IPS-18c (cell line): Measurements from ENCODE around the gene MB21D2.

ENCODE experiments used
- H3K4me3 ChIP-seq: 2 replicates; pipeline ENCODE4 v1.7.0; 2013; ENCODE audit warnings: low read depth, mild to moderate bottlenecking, low read length, moderate library complexity; ENCODE audit not compliant: insufficient read depth
- H3K9me3 ChIP-seq: one replicate; pipeline ENCODE4 v1.6.1; 2013; ENCODE audit warnings: mild to moderate bottlenecking, low read length, moderate library complexity; ENCODE audit not compliant: control insufficient read depth, insufficient read depth

The MB21D2 gene

GRCh38 chr3:192833177-192833890 is 84.3 kb downstream of the MB21D2 start:
- H3K4me3 ChIP-seq = no peak overlapping the region
- H3K9me3 ChIP-seq = no peaks in the 10 kb centered on the region

GRCh38 chr3:192831801-192832347 is 85.8 kb downstream of the MB21D2 start:
- no peak overlapping the region for H3K4me3 ChIP-seq
- H3K9me3 ChIP-seq = no peaks in the 10 kb centered on the region

- H3K4me3 ChIP-seq = no peak overlapping the region
- no peaks in the 10 kb centered on the region for H3K9me3 ChIP-seq
These were observed 86.5 kb downstream of the MB21D2 start for GRCh38 chr3:192831111-192831644.

GRCh38 chr3:192830291-192831110 is 87.2 kb downstream of the MB21D2 start:
- no peaks in the 10 kb centered on the region for H3K9me3 ChIP-seq
- no peak overlapping the region for H3K4me3 ChIP-seq

- no peaks in the 10 kb centered on the region for H3K9me3 ChIP-seq
- no peak overlapping the region for H3K4me3 ChIP-seq
These were observed 89.6 kb downstream of the MB21D2 start for GRCh38 chr3:192827863-192828594.

- Histone ChIP-seq H3K4me3 (no peak overlapping the region), H3K9me3 (no peaks in the 10 kb centered on the region)
These were observed 90.4 kb downstream of the MB21D2 start for GRCh38 chr3:192827208-192827607.

- H3K4me3 ChIP-seq = no peak overlapping the region
- H3K9me3 ChIP-seq = no peaks in the 10 kb centered on the region
These were observed 91.2 kb downstream of the MB21D2 start for GRCh38 chr3:192826214-192827006.

GRCh38 chr3:192825657-192826200 is 91.9 kb downstream of the MB21D2 start:
- no peak overlapping the region for H3K4me3 ChIP-seq

GRCh38 chr3:192825216-192825615 is 92.4 kb downstream of the MB21D2 start:
- H3K4me3 ChIP-seq = no peak overlapping the region
- H3K9me3 ChIP-seq = no peaks in the 10 kb centered on the region

More at GRCh38 chr3:192825657-192826200, 91.9 kb downstream of the MB21D2 start:
- H3K9me3 ChIP-seq = no peaks in the 10 kb centered on the region

- H3K4me3 ChIP-seq = no peak overlapping the region
- H3K9me3 ChIP-seq = no peaks in the 10 kb centered on the region
These were observed 93.3 kb downstream of the MB21D2 start for GRCh38 chr3:192824313-192824712.

- no peak overlapping the region for H3K4me3 ChIP-seq
These were observed 96.5 kb downstream of the MB21D2 start for GRCh38 chr3:192821161-192821560.

GRCh38 chr3:192820161-192820560 is 97.5 kb downstream of the MB21D2 start:
- no peaks in the 10 kb centered on the region for H3K9me3 ChIP-seq
- no peak overlapping the region for H3K4me3 ChIP-seq

More at GRCh38 chr3:192821161-192821560, 96.5 kb downstream of the MB21D2 start:
- H3K9me3 ChIP-seq = no peaks in the 10 kb centered on the region

- H3K9me3 ChIP-seq = no peaks in the 10 kb centered on the region
These were observed 98.6 kb downstream of the MB21D2 start for GRCh38 chr3:192819001-192819569.

GRCh38 chr3:192818126-192818525 is 99.5 kb downstream of the MB21D2 start:
- Histone ChIP-seq H3K9me3 (no peaks in the 10 kb centered on the region), H3K4me3 (no peak overlapping the region)

More at GRCh38 chr3:192819001-192819569, 98.6 kb downstream of the MB21D2 start:
- no peak overlapping the region for H3K4me3 ChIP-seq

GRCh38 chr3:192817506-192817905 is 100.2 kb downstream of the MB21D2 start:
- Histone ChIP-seq H3K4me3 (no peak overlapping the region), H3K9me3 (no peaks in the 10 kb centered on the region)

- Histone ChIP-seq H3K4me3 (no peak overlapping the region), H3K9me3 (no peaks in the 10 kb centered on the region)
These were observed 100.6 kb downstream of the MB21D2 start for GRCh38 chr3:192817053-192817452.
